ENCODE measurements around the gene GALNT6. TPM values are rescaled to one million over a fixed set of nuclear protein-coding genes. Genes with fewer than 3 reads are reported as not detected.
A peak's percentile ranks its signal among the peaks of the same experiment; 100 is the strongest.

Gene GALNT6
- total and polyA plus RNA-seq, 9 of the 15 experiments (the other 6 are each of a cell fraction or from before 2014, with no cell fraction given) = 1.5 to 8.6 (median 5.1) TPM

DNA sequence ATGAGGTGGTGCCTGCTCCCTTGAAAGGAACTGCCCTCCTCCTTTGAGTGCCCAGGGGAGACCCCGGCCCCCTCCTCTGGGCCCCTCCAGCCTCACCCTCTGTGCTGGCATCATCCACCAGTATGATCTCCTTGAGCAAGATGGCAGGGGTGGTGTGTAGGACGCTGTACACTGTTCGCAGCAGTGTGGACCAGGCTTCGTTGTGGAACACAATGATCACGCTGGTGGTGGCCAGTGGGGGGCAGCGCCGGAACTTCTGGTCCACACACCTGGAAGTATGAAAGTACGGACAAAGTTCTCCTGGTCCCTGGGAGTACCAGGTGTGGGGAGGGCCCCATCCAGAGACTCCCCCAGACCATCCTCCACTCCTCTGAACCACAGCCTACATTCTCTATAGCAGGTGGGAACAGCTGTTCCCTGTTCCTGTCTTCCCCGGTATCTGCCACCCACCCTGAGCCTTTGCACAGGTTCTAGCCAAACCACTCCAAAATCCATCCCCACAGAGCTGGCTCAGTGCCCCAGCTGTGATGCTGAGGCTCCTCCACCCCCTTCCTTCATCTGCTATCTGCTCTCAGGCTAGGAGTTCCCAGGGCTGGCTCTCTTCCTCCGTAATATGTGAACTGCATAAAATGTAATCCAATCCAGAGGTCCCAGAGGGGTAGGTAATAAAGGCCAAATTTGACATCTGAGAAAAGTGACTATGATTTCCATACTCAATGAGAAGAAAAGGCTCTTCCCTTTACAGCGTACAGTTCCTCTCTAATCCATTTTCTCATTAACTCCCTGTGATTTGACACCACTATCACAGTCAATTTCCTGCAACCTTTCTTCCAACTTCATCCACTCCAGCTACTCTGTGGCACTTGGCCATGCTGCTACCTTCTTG lies 13.9 kb downstream of the GALNT6 start:
- 66% methylated on average over 11 of the region's 11 CpGs for WGBS (ENCODE audit: insufficient coverage, low coverage, missing lambda C conversion rate)
- Histone ChIP-seq H3K79me2 (ENCODE audit: control insufficient read depth, insufficient read depth, low read length) (no peaks in the 10 kb centered on the region), H3K36me3 (ENCODE audit: control insufficient read depth, insufficient read depth, low read length) (no peaks in the 10 kb centered on the region), H3K9ac (ENCODE audit: insufficient read depth in 1 of 2, low read depth in 2 of 2, low read length in 2 of 2) (no peak overlapping the region), H4K20me1 (replicated peaks; ENCODE audit: control insufficient read depth, insufficient read depth, low read length) (no peaks in the 10 kb centered on the region), H3K27me3 (ENCODE audit: control insufficient read depth in 2 of 2, insufficient read depth in 2 of 2, low read length in 2 of 2) (no peaks in the 10 kb centered on the region), H3K4me3 (no peak overlapping the region), H2AFZ (ENCODE audit: low read depth, low read length) (no peak overlapping the region), H3K27ac (ENCODE audit: extremely low read depth, low read depth, low read length) (no peak overlapping the region), H3K4me1 (replicated peaks in 1 of 2; ENCODE audit: control insufficient read depth in 2 of 2, insufficient read depth in 2 of 2, low read length in 2 of 2) (peaks cover 0 to 3% of the 10 kb centered on the region in 2 experiments; a peak in 2 of 5 replicates), H3K9me1 (ENCODE audit: control insufficient read depth, insufficient read depth, low read length) (no peaks in the 10 kb centered on the region), H3K4me2 (ENCODE audit: insufficient read depth, low read length) (no peak overlapping the region), H3K9me3 (replicated peaks; ENCODE audit: control insufficient read depth, insufficient read depth, low read depth, low read length) (no peaks in the 10 kb centered on the region)
- intact Hi-C loops (cut with micrococcal nuclease) (no loop called here), in situ Hi-C loops (cut with MboI) (no loop called here)
- ChIA-PET CTCF (ENCODE audit: low intra/inter-chr PET ratio) (no interaction called here), POLR2A (interaction anchor here (1.0 to 1.1 kb wide), 2 partner anchors 18 to 21 kb away, joined by 3 to 4 read pairs; no protein-coding TSS in a partner anchor)
- peak; percentile 63; the same call in 2 of the 3 replicates for ATAC-seq
- FAIRE-seq = no peak
- TF ChIP-seq CC2D1A (IDR thresholded peaks at IDR 0.05) (no peak), RB1 (IDR thresholded peaks at IDR 0.05; ENCODE audit: low read depth) (no peak), SMC3 (conservative IDR thresholded peaks at IDR 0.05; ENCODE audit: insufficient read depth, low read depth, low read length) (0 out of 2 replicates have a peak, but pooled peaks have one; percentile 7), RAD21 (CRISPR knock-in tag; conservative IDR thresholded peaks at IDR 0.05 in 1 of 2, IDR thresholded peaks at IDR 0.05 in 1 of 2) (peak in 1 of 2 experiments; percentile 17; a peak in 1 of 4 replicates), ZC3H4 (CRISPR knock-in tag; IDR thresholded peaks at IDR 0.05; ENCODE audit: borderline replicate concordance) (no peak), CEBPB (tag; IDR thresholded peaks at IDR 0.05) (no peak), KAT8 (IDR thresholded peaks at IDR 0.05; ENCODE audit: low read depth) (no peak)
- TF ChIP-seq, protein P1, sequence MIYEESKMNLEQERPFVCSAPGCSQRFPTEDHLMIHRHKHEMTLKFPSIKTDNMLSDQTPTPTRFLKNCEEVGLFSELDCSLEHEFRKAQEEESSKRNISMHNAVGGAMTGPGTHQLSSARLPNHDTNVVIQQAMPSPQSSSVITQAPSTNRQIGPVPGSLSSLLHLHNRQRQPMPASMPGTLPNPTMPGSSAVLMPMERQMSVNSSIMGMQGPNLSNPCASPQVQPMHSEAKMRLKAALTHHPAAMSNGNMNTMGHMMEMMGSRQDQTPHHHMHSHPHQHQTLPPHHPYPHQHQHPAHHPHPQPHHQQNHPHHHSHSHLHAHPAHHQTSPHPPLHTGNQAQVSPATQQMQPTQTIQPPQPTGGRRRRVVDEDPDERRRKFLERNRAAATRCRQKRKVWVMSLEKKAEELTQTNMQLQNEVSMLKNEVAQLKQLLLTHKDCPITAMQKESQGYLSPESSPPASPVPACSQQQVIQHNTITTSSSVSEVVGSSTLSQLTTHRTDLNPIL (CRISPR knock-in tag; IDR thresholded peaks at IDR 0.05) = no peak
- TF ChIP-seq, protein P2, sequence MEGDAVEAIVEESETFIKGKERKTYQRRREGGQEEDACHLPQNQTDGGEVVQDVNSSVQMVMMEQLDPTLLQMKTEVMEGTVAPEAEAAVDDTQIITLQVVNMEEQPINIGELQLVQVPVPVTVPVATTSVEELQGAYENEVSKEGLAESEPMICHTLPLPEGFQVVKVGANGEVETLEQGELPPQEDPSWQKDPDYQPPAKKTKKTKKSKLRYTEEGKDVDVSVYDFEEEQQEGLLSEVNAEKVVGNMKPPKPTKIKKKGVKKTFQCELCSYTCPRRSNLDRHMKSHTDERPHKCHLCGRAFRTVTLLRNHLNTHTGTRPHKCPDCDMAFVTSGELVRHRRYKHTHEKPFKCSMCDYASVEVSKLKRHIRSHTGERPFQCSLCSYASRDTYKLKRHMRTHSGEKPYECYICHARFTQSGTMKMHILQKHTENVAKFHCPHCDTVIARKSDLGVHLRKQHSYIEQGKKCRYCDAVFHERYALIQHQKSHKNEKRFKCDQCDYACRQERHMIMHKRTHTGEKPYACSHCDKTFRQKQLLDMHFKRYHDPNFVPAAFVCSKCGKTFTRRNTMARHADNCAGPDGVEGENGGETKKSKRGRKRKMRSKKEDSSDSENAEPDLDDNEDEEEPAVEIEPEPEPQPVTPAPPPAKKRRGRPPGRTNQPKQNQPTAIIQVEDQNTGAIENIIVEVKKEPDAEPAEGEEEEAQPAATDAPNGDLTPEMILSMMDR (IDR thresholded peaks at IDR 0.05 in 2 of 3, conservative IDR thresholded peaks at IDR 0.05 in 1 of 3; ENCODE audit: insufficient read depth in 2 of 3, low read depth in 1 of 3, low read length in 3 of 3) = peak in 2 of 3 experiments; percentile 32 to 43; a peak in 2 of 6 replicates
- no TSS peak for BruUV-seq (replicated peaks)
- no peak for DNase-seq (ENCODE audit: extremely low read depth in 1 of 4, low spot score in 3 of 4)
